Neural crest cell (in vitro differentiated cells): Measurements from ENCODE around the gene CTNNA3. TPM values are rescaled to one million over a fixed set of nuclear protein-coding genes. Genes with fewer than 3 reads are reported as not detected.
A peak's percentile ranks its signal among the peaks of the same experiment; 100 is the strongest.

Experiments used
- DNase-seq: peaks from one replicate; pipeline ENCODE4 v3.0.0; 2021; ENCODE audit warnings: low read depth, mixed read lengths, low spot score
- H3K27ac Mint-ChIP-seq: one replicate; pipeline ENCODE4 v1.8.0; 2021; ENCODE audit warnings: mild to moderate bottlenecking, mixed read lengths; ENCODE audit not compliant: unreplicated experiment
- H3K27me3 Mint-ChIP-seq: 2 replicates; pipeline ENCODE4 v1.8.0; 2021; ENCODE audit warnings: low read depth, mild to moderate bottlenecking, mixed read lengths
- H3K36me3 Mint-ChIP-seq: 2 replicates; pipeline ENCODE4 v1.8.0; 2021; ENCODE audit warnings: low read depth, mild to moderate bottlenecking, mixed read lengths
- H3K4me1 Mint-ChIP-seq: 2 replicates; pipeline ENCODE4 v1.8.0; 2021; ENCODE audit warnings: mixed read lengths
- H3K4me3 Mint-ChIP-seq: one replicate; pipeline ENCODE4 v1.8.0; 2021; ENCODE audit warnings: mild to moderate bottlenecking, mixed read lengths
- H3K9me3 Mint-ChIP-seq: 2 replicates; pipeline ENCODE4 v1.8.0; 2021; ENCODE audit warnings: mixed read lengths
- CTCF ChIP-seq: fragments of 200-600 bp; sonication (generic); conservative IDR thresholded peaks from 2 replicates; pipeline ENCODE4 v1.5.0; 2021; ENCODE audit warnings: antibody characterized with exemption, mild to moderate bottlenecking
- total RNA-seq: library from RNA; stranded (reverse); gene quantifications from 2 replicates; pipeline ENCODE4 v1.2.1, GENCODE V29; 2021

The CTNNA3 gene
- total RNA-seq, 1 donor from 2014 or later, result 4.7 TPM

DNA sequence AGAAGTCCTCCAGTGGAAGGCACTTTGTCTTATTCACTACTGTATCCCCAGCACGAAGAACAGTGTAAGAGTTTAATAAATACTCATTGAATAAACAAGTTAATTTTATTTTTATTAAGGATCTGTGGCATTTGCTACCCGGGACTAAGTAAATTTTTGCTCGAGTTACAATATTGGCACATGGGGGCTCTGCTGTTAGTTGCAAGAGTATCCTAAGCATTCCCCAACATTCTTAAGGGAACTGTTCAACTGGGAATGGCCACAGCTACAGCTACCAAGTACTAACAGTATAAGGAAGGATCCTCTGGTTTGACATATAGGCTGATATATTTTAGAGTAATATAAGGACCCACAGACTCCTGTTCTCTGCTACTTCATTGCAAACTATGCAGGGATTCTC, 778.9 kb downstream of the CTNNA3 start:
- H3K36me3 Mint-ChIP-seq, result no peaks in the 10 kb centered on the region
- no peak for DNase-seq
- no peak for TF ChIP-seq CTCF
- H3K9me3 Mint-ChIP-seq, result peaks cover 4% of the 10 kb centered on the region
- H3K27me3 Mint-ChIP-seq, result no peaks in the 10 kb centered on the region
- H3K4me1 Mint-ChIP-seq, result no peaks in the 10 kb centered on the region
- H3K27ac Mint-ChIP-seq, result no peak overlapping the region
- H3K4me3 Mint-ChIP-seq, result no peak overlapping the region

DNA sequence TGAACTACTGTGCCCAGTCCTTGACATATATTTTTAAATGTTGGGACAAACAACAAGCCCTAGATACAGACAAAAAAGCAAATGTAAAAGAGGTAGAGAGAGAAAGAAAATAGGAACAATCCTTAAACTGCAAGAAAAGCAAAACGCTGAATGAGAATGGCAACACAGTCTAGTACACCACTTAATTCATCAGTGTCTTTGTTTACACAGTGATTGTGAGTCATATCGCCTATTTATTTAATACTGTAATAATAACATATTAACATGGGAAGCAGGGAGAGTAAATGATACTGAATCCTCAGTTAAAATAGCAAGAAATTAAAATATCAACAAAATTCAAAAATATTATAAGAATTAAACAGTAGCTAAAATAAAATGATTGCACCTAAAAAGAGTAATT, 780.0 kb downstream of the CTNNA3 start:
- no peaks in the 10 kb centered on the region for H3K36me3 Mint-ChIP-seq
- H3K27ac Mint-ChIP-seq, result no peak overlapping the region
- TF ChIP-seq CTCF, result no peak
- H3K4me1 Mint-ChIP-seq, result no peaks in the 10 kb centered on the region
- H3K4me3 Mint-ChIP-seq, result no peak overlapping the region
- peaks cover 4% of the 10 kb centered on the region for H3K9me3 Mint-ChIP-seq
- DNase-seq, result no peak
- H3K27me3 Mint-ChIP-seq, result no peaks in the 10 kb centered on the region

GRCh38 chr10:66910671-66911070, 785.3 kb downstream of the CTNNA3 start:
- no peak overlapping the region for H3K27ac Mint-ChIP-seq
- no peak for DNase-seq
- no peaks in the 10 kb centered on the region for H3K4me1 Mint-ChIP-seq
- H3K4me3 Mint-ChIP-seq, result no peak overlapping the region
- H3K9me3 Mint-ChIP-seq, result peaks cover 6% of the 10 kb centered on the region
- H3K36me3 Mint-ChIP-seq, result no peaks in the 10 kb centered on the region
- H3K27me3 Mint-ChIP-seq, result no peaks in the 10 kb centered on the region
- no peak for TF ChIP-seq CTCF

- TF ChIP-seq CTCF, result no peak
- H3K36me3 Mint-ChIP-seq, result no peaks in the 10 kb centered on the region
- H3K27ac Mint-ChIP-seq, result peak overlapping the region; percentile 28
- H3K4me1 Mint-ChIP-seq, result peaks cover 12% of the 10 kb centered on the region
- no peak overlapping the region for H3K4me3 Mint-ChIP-seq
- H3K9me3 Mint-ChIP-seq, result no peaks in the 10 kb centered on the region
- no peak for DNase-seq
- H3K27me3 Mint-ChIP-seq, result no peaks in the 10 kb centered on the region
Measured at GRCh38 chr10:66892871-66893270, 803.1 kb downstream of the CTNNA3 start.

DNA sequence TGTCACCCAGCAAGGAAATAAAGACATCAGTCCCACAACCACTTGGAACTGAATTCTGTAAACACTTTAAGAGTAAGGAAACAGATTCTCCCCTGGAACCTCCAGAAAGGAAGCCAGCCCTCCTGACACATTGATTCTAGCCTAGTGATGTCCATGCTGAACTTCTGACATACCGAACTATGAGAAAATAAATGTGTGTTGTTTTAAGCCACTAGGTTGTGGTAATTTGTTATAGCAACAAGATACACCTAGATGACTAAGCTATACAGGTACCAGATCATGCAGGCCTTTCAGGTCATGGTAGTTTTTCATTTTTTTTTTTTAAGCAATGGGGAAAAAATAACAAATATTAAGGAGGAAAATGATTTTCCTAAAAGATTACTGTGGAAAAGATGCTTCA, 807.8 kb downstream of the CTNNA3 start:
- DNase-seq, result no peak
- Mint-ChIP-seq H3K27ac (no peak overlapping the region), H3K4me1 (peaks cover 7% of the 10 kb centered on the region), H3K9me3 (no peaks in the 10 kb centered on the region), H3K4me3 (no peak overlapping the region), H3K27me3 (no peaks in the 10 kb centered on the region), H3K36me3 (no peaks in the 10 kb centered on the region)
- TF ChIP-seq CTCF, result no peak

- no peak overlapping the region for H3K4me3 Mint-ChIP-seq
- no peaks in the 10 kb centered on the region for H3K4me1 Mint-ChIP-seq
- no peaks in the 10 kb centered on the region for H3K9me3 Mint-ChIP-seq
- no peak for DNase-seq
- TF ChIP-seq CTCF, result no peak
- no peaks in the 10 kb centered on the region for H3K36me3 Mint-ChIP-seq
- no peak overlapping the region for H3K27ac Mint-ChIP-seq
- no peaks in the 10 kb centered on the region for H3K27me3 Mint-ChIP-seq
Measured at GRCh38 chr10:66886848-66887247, 809.1 kb downstream of the CTNNA3 start.
